ENCODE results near the gene ZBTB17.

The ZBTB17 gene

DNA sequence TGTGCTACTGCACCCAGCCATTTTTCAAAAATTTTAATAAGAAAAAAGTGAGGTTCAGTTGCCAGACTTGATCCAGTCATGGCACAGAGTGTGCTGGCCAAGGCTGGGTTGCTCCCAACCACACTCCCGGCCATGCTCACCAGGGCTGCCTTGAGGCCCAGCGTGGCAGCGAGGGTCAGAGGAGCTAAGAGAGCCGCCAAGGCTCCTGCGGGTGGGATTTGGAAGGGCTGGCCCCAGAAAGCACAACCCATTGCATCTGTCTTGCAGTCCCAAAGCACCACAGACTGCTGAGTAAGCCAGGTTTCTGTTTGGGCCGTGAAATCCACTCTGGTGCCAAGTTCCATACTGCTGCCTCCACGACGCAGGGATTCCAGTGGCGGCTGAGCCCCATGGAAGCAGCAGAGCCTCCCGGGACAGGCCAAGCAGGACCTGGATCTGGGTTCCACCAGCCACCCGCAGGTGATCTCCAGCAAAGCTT is 22.6 kb downstream of the ZBTB17 start:
- H3K4me1 ChIP-seq (ENCODE audit: control insufficient read depth, insufficient read depth, low read length), result peaks cover 12% of the 10 kb centered on the region; the same call in 1 of the 2 replicates
- no peak overlapping the region for H3K4me3 ChIP-seq (ENCODE audit: low read length)
- no peaks in the 10 kb centered on the region for H3K27me3 ChIP-seq (ENCODE audit: control insufficient read depth, insufficient read depth, low read length)
- no peaks in the 10 kb centered on the region for H3K9me3 ChIP-seq (ENCODE audit: control insufficient read depth, insufficient read depth, low read length)
- peaks cover 2% of the 10 kb centered on the region; the same call in 1 of the 2 replicates for H3K36me3 ChIP-seq (ENCODE audit: control insufficient read depth, insufficient read depth, low read length)
- no peak overlapping the region for H3K27ac ChIP-seq (ENCODE audit: low read length)
- DNase-seq (ENCODE audit: low read depth, low spot score), result no peak
- no CpG with 5 or more reads among the region's 11 CpGs for WGBS (ENCODE audit: insufficient coverage, insufficient read length)

DNA sequence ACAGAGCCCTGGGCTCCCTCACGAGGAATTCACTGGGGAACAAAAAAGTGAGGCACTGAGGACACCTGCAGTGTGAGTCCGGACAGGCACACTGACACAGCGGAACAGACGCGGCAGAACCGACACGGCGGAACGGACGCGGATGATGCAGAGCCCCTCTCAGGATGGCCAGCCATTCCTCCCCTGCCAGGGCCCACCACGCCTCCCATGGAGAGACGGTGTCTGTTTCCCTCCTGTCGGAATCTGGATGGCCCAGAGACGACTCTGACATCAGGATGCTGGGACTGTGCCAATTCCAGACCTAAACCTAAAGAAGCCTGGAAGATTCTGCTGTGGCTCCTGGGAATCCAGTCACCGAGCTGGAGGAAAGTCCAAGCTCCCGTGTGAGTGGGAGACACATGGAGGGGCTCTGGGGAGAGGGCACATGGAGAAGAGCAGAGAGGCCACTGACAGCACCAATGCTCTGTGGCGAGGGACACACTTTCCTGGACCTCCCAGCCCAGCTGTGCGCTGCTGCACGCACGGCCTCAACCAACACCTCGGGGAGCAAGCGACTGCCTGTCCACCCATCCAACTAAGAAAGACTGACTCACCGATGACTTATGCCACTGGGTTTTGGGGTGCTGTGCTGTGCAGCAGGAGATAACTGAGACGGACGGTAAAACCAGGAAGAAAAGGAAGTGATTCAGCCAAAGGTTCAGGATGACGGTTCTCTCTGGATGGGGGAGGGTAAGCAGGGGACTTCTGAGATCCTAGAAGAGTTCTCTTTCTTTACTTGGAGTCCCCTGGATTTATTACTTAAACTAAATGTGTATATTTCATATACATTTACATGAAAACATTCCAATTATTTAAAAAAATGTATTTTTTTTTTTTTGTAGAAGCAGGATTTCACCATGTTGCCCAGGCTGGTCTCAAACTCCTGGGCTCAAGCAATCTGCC is 23.3 kb downstream of the ZBTB17 start:
- WGBS (ENCODE audit: insufficient coverage, insufficient read length), result no CpG with 5 or more reads among the region's 27 CpGs
- no peaks in the 10 kb centered on the region for H3K27me3 ChIP-seq (ENCODE audit: control insufficient read depth, insufficient read depth, low read length)
- H3K27ac ChIP-seq (ENCODE audit: low read length), result no peak overlapping the region
- H3K9me3 ChIP-seq (ENCODE audit: control insufficient read depth, insufficient read depth, low read length), result no peaks in the 10 kb centered on the region
- H3K4me3 ChIP-seq (ENCODE audit: low read length), result no peak overlapping the region
- H3K4me1 ChIP-seq (ENCODE audit: control insufficient read depth, insufficient read depth, low read length), result peaks cover 12% of the 10 kb centered on the region; the same call in 1 of the 2 replicates
- H3K36me3 ChIP-seq (ENCODE audit: control insufficient read depth, insufficient read depth, low read length), result peaks cover 2% of the 10 kb centered on the region; the same call in 1 of the 2 replicates
- DNase-seq (ENCODE audit: low read depth, low spot score), result no peak

DNA sequence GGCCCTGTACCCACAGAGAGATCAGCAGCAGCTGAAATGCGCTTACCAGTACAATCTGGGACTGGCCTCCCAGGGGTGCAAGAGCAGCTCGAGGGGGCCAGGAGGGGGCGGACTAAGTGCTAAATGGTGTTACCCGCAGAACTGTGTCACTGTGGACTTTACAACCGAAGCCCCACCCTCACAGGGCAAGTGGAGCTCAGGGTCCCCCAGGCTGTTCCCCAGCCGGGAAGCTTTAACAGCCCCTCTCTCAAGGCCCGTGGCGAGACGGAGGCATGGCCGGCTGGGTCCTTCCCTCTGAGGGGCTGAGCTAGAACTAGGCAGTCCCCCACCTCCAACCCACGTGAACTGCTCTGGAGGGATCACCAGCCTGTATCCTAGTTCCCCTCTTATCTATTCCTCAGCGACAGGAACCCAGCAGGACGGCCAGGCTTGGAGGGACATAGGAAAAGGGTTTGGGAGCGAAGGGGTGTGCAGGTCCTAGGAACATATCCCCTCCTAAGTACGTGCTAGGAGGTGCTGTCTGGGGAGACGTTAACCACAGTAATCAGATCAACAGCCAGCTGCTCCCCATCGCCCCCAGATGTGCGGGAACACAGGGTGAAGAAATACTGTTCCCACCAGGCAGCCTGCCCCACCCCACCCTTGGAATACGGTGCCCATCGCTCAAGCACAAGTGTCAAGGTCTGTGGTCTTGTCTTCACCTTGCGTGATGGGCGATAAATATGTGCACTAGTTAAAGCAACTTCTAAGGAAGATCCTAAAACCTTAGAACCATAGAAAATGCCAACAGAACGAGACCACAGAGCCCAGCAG is 24.4 kb downstream of the ZBTB17 start:
- Histone ChIP-seq H3K27me3 (ENCODE audit: control insufficient read depth, insufficient read depth, low read length) (no peaks in the 10 kb centered on the region), H3K4me3 (ENCODE audit: low read length) (no peak overlapping the region), H3K36me3 (ENCODE audit: control insufficient read depth, insufficient read depth, low read length) (peaks cover 5% of the 10 kb centered on the region; the same call in 1 of the 2 replicates), H3K9me3 (ENCODE audit: control insufficient read depth, insufficient read depth, low read length) (no peaks in the 10 kb centered on the region), H3K4me1 (ENCODE audit: control insufficient read depth, insufficient read depth, low read length) (peaks cover 12% of the 10 kb centered on the region), H3K27ac (ENCODE audit: low read length) (no peak overlapping the region)
- no peak for DNase-seq (ENCODE audit: low read depth, low spot score)
- WGBS (ENCODE audit: insufficient coverage, insufficient read length), result no CpG with 5 or more reads among the region's 23 CpGs

DNA sequence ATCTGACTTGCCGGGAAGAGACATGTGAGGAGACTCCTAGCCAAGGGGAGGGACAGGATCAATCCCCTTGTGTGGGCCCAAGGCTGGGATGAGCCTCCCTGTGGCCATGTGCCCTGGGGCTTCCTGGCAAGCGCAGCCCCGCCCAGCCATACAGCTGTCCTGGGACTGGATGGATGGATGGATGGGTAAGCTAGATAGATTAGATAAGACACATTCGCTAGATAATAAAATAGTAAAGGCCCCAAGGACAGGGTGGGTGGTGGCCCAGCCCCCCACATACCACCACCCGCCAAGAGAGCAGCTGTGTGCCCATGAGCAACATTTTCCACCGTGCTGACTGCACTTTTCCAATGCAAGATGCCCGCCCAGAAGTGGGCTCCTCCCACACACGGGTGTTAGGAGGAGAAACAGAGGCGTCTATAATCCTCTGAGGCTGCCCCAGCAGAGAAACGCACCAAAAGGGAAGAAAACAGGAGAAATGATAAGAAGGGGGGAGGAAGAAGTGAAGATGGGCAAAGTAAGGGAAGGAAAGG is 25.1 kb downstream of the ZBTB17 start:
- Histone ChIP-seq H3K9me3 (ENCODE audit: control insufficient read depth, insufficient read depth, low read length) (no peaks in the 10 kb centered on the region), H3K4me1 (ENCODE audit: control insufficient read depth, insufficient read depth, low read length) (peaks cover 12% of the 10 kb centered on the region), H3K27me3 (ENCODE audit: control insufficient read depth, insufficient read depth, low read length) (no peaks in the 10 kb centered on the region), H3K27ac (ENCODE audit: low read length) (no peak overlapping the region), H3K36me3 (ENCODE audit: control insufficient read depth, insufficient read depth, low read length) (peaks cover 7% of the 10 kb centered on the region; the same call in 1 of the 2 replicates), H3K4me3 (ENCODE audit: low read length) (no peak overlapping the region)
- WGBS (ENCODE audit: insufficient coverage, insufficient read length), result no CpG with 5 or more reads among the region's 10 CpGs
- no peak for DNase-seq (ENCODE audit: low read depth, low spot score)

DNA sequence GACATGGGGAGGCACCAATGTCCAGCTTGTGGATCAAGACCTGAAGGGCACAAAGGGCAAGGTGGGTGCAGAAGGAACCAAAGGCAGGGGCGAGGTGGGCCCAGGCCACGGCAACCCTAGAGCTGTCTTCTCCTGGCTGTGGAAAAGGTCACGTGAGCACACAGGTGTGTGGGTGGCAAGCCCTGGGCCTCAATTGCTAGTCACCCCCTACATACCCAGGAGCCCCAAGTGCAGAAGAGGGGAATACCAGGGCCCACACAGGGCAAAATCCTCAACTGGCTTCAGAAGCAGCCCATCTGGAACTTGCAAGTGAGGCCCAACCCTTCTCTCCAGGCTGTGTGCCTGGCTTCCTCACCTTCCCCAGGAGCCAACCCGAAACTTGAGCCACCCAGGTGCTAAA is 25.6 kb downstream of the ZBTB17 start:
- no CpG with 5 or more reads among the region's 4 CpGs for WGBS (ENCODE audit: insufficient coverage, insufficient read length)
- DNase-seq (ENCODE audit: low read depth, low spot score), result no peak
- no peak overlapping the region for H3K4me3 ChIP-seq (ENCODE audit: low read length)
- H3K36me3 ChIP-seq (ENCODE audit: control insufficient read depth, insufficient read depth, low read length), result peaks cover 8% of the 10 kb centered on the region; the same call in 1 of the 2 replicates
- H3K27me3 ChIP-seq (ENCODE audit: control insufficient read depth, insufficient read depth, low read length), result no peaks in the 10 kb centered on the region
- no peaks in the 10 kb centered on the region for H3K9me3 ChIP-seq (ENCODE audit: control insufficient read depth, insufficient read depth, low read length)
- peaks cover 12% of the 10 kb centered on the region for H3K4me1 ChIP-seq (ENCODE audit: control insufficient read depth, insufficient read depth, low read length)
- H3K27ac ChIP-seq (ENCODE audit: low read length), result no peak overlapping the region

DNA sequence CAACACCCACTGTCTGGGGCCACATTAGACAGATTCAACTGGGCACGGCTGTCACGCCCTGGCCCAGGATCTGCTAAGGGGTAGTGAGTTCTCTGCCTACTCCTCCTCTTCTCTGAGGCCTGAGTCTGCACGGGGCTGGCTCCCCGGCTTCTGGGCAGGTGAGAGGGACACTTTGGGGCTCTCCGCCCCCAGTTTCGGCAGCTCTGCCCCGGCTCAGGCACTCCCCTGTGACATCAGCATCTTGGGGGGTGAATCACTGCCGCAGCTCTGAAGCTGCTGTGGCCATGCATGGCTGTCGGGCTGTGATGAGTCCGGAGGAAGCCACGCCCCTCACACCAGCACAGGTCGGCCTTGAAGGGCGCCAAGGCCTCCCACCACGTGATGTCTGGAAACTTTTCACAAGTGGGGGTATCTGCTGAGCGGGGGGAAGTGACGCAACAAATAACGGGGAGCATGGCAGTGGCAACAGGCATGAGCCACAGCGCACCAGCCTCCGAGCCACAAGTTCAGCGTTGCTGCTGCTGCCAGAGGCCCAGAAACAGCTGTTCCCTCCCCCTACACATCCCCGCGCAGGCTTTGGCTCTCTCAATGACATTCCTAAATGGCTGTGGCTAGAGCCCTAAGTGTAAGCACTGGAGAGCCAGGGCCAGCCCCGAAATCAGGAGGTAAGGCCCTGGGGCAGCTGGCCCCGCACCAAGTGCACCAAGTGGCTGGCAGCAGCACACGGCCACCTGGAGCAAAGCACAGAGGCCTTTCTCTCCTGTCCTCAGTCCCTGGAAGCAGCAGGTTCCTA is 26.3 kb downstream of the ZBTB17 start:
- Histone ChIP-seq H3K4me3 (ENCODE audit: low read length) (no peak overlapping the region), H3K27ac (ENCODE audit: low read length) (no peak overlapping the region), H3K36me3 (ENCODE audit: control insufficient read depth, insufficient read depth, low read length) (peaks cover 8% of the 10 kb centered on the region; the same call in 1 of the 2 replicates), H3K27me3 (ENCODE audit: control insufficient read depth, insufficient read depth, low read length) (no peaks in the 10 kb centered on the region), H3K9me3 (ENCODE audit: control insufficient read depth, insufficient read depth, low read length) (no peaks in the 10 kb centered on the region), H3K4me1 (ENCODE audit: control insufficient read depth, insufficient read depth, low read length) (peaks cover 12% of the 10 kb centered on the region)
- DNase-seq (ENCODE audit: low read depth, low spot score), result no peak
- WGBS (ENCODE audit: insufficient coverage, insufficient read length), result no CpG with 5 or more reads among the region's 25 CpGs

DNA sequence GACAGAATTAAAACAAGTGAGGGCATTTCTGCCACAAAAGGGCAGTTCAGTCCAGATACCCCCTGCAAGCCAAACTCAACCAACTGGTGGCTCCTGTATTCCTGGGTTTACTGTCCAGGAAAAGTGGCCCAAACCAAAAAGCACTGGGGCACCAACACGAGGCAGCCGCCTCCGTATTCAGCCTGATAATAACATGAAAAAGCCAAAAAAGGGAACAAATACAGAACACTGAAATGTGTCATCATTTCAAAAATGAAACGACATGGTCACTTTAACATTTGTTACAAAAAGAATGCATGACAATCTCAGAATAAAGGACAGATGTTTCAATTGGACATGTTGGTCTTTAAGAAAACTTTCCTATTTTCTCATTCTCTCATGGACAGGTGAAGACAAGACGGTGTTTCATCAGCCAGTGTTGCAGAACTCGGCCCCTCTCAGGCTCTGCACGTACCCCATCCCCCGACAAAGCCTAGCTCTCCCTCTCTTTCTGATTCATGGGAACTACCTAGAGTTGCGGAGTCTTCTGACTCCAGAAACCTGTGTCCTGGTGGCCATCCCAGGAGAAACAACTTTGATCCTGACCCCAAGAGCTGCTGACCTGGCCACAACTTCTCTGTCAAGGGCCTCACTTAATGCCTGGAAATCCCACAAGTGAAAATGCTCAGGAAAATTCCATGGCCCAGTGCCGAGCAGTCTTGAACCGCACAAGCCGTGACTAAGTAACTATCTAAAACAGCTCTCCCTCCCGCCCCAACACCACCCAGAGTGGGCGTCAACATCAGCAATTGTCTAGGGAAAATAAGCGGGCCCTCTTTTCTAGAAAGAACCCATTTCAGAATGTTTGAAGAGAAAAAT is 27.1 kb downstream of the ZBTB17 start:
- Histone ChIP-seq H3K27me3 (ENCODE audit: control insufficient read depth, insufficient read depth, low read length) (no peaks in the 10 kb centered on the region), H3K4me1 (ENCODE audit: control insufficient read depth, insufficient read depth, low read length) (peaks cover 9% of the 10 kb centered on the region), H3K27ac (ENCODE audit: low read length) (no peak overlapping the region), H3K9me3 (ENCODE audit: control insufficient read depth, insufficient read depth, low read length) (no peaks in the 10 kb centered on the region), H3K36me3 (ENCODE audit: control insufficient read depth, insufficient read depth, low read length) (peaks cover 15% of the 10 kb centered on the region), H3K4me3 (ENCODE audit: low read length) (no peak overlapping the region)
- no peak for DNase-seq (ENCODE audit: low read depth, low spot score)
- no CpG with 5 or more reads among the region's 15 CpGs for WGBS (ENCODE audit: insufficient coverage, insufficient read length)

DNA sequence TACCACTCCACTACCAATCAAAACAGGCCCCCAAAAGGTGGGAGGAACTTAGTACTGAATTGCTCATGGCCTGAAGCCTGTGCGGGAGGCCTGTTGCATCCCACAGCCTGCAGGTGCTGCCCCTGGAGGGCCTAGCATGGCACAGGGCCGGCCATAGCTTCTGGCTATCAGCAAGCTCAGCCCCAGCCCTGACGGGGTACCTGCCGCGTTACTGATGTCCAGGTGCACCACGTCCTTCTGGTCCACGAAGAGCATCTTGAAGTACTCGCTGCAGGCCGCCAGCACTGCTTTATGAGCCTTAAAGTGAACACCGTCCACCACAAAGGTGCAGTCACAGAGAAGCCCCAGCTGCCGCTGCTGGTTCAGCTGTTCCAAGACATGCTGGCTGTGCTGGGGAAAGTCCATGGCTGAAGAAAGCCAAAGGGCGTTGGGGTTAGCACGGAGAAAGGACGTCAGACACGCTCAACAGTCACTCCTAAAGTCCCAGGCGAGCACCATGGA is 27.8 kb downstream of the ZBTB17 start:
- H3K36me3 ChIP-seq (ENCODE audit: control insufficient read depth, insufficient read depth, low read length), result peaks cover 20% of the 10 kb centered on the region
- no peak for DNase-seq (ENCODE audit: low read depth, low spot score)

More for the DNA sequence above, 27.8 kb downstream of the ZBTB17 start:
- Histone ChIP-seq H3K27me3 (ENCODE audit: control insufficient read depth, insufficient read depth, low read length) (no peaks in the 10 kb centered on the region), H3K27ac (ENCODE audit: low read length) (no peak overlapping the region), H3K4me1 (ENCODE audit: control insufficient read depth, insufficient read depth, low read length) (peaks cover 8% of the 10 kb centered on the region), H3K4me3 (ENCODE audit: low read length) (no peak overlapping the region), H3K9me3 (ENCODE audit: control insufficient read depth, insufficient read depth, low read length) (no peaks in the 10 kb centered on the region)
- WGBS (ENCODE audit: insufficient coverage, insufficient read length), result no CpG with 5 or more reads among the region's 16 CpGs
